HG03439 (cell line): ENCODE results near the gene SARS2.
"Not testable (repeated sequence)": the region's sequence is repeated elsewhere in the genome, so short reads cannot be mapped to it uniquely, and the experiment has no call there.

ENCODE experiments used
- ATAC-seq: cut with Tn5 transposase; IDR thresholded peaks from one replicate; pipeline ENCODE4 v1.9.1; 2021; ENCODE audit warnings: mild to moderate bottlenecking, moderate library complexity; ENCODE audit not compliant: unreplicated experiment

The SARS2 gene

DNA sequence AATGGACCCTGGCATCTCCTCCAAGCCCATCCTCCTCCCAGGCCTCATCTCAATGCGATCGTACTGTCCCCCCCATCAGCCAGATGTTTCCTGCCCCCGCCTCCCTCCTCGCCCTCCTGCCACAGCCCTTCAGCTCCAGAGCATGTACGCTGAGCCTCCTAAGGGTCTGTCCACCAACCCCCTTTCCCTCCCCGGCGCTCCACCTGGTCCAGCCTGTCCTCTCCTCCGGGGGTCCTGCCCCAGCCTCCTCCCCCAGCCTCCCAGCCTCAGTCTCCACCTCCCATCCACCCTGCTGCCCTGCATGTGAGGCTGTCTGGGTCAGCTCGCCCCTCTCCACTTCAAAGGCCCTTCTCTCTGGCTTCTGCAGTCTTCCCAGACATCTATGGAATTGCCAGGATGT lies 35.6 kb downstream of the SARS2 start:
- no peak for ATAC-seq

GRCh38 chr19:38893341-38893771 lies 37.2 kb downstream of the SARS2 start:
- no peak for ATAC-seq

DNA sequence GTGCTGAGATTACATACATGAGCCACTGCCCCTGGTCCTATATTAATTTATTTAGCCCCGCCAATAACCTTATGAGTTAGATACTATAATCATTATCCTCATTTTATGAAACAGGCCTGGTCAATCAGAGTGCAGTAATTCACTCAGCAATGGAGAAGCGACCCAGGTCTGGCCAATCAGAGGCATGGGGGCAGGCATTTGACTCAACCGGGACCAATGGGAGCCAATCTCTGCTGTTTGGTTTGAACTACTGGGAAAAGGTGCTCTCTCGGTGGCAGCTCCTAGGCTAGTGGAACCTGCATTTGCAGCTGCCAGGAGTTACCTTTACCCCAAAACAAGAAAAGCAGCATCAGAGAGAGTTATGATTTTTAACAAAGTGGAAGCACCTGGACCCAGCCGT lies 37.7 kb downstream of the SARS2 start:
- no peak for ATAC-seq

- no peak for ATAC-seq
Measured at GRCh38 chr19:38891771-38892170, 38.8 kb downstream of the SARS2 start.

GRCh38 chr19:38890686-38891085 lies 39.9 kb downstream of the SARS2 start:
- no peak for ATAC-seq

- no peak for ATAC-seq
Measured at GRCh38 chr19:38889803-38890202, 40.8 kb downstream of the SARS2 start.

DNA sequence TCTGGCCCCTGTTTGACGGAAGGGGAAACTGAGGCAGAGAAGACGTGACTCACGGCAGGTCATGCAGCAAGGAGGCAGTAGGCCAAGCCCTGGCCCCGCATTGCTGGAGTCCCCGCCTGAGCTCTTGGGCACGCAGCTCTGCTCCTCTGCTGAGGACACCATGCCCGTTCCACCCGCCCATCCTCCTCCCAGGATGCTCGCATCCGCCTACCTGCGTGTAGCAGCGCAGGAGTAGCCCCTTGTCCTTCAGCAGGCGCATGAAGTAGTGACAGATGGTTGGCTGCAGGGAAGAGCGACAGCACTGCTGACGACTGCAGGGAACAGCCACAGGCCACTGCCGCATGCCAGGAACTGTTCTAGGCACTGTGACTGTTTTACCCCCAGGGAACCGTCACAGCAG lies 41.7 kb downstream of the SARS2 start:
- no peak for ATAC-seq

- ATAC-seq = not testable (repeated sequence)
Measured at GRCh38 chr19:38884691-38885090, 45.9 kb downstream of the SARS2 start.

DNA sequence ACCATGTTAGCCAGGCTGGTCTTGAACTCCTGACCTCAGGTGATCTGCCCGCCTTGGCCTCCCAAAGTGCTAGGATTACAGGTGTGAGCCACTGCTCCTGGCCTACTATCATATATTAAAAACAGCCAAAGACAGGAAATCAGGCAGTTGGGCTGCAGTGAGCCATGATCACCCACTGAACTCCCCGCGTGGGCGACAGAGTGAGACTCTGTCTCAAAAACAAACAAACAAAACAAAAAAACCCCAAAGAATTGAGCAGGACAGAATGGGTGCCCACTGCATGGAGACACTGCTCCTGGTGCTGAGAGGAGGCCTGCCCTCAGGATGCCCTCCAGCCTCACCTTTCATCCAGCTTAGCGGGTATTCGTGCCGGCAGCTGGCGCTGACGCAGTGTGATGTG lies 47.3 kb downstream of the SARS2 start:
- ATAC-seq = no peak

DNA sequence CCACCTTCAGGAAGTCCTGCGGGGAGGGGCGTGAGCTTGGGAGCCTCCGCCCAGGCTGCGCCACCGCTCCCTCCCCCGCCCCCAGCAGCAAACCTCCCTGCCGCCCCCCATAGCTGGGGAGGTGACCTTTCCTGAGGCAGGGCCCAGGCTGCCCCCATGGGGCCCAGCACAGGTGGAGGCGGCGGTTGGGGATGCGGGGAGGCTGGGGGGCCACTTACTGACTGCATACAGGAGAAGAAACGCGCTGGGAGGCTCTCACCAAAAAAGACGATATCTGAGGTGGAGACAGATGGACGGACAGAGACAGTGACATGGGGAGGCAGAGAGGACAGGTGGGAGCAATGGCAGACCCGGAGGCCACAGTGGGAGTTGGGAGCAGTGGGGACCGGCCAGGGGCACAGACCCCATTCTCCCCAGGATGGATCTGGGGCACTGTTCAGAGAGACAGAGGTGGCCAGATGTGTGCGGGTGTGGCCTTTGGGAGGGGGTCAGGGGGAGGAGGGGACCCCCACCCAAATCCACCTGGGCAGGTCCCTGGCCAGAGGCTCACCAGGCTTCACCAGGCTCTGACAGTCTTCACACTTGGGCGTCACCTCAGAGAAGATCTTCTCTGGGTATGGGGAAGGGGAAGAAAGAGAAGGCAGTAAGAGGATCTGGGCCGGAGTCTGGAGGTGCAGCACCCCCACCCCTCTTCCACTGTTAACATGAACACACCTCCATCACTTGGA lies 49.5 kb downstream of the SARS2 start:
- ATAC-seq = no peak

DNA sequence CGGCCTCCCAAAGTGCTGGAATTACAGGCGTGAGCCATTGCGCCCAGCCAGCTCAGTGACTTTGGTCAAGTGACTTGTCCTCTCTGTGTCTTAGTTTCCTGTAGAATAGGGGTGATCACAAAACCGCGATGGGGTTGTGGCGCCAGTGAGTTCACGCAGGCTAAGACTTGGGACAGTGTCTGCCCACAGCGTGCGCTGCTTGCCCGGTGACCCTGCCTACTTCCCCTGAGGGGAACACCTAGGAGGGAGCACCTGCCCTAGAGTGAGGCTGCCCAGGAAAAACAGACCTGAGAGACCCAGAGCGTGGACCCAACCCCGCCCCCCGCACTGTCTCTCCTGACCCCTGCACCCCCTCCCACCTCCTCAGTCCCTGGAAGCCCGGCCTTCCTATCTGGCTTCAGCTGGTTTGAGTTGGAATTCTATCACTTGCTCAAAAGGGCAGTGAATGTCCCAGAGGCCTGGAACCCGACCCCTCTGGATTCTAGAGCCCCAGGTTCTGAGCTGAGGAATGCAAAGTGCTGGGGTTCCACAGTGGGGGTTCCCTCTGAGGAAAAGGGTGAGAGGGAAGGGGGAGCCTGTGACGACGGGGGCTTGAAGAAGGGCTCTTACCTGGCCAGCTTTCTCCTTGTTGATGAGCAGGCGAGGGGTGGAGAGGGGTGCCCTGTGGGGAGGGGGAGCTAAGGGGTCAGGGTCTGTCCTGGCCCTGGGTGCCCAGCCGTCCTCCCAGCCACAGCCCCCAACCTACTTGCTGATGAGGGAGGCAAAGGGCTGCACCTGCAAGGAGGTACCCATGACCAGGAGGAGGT lies 50.3 kb downstream of the SARS2 start:
- ATAC-seq = no peak

DNA sequence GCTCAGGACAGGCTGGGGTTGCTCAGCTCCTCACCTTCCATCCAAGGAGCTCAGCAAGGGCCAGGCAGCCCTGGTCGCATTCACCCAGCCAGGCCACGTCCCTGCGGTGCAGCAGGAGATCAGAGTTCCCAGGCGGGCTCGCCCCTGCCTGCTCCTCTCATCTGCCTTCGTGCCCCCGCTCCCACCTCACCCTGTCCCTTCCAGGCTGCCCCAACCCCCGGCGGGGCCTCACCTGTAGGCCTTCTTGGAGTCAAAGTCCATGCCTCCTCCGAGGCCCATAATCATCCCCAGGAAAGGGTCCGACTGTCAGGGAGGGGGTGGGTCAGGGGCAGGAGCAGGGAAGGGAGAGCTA lies 51.2 kb downstream of the SARS2 start:
- no peak for ATAC-seq

DNA sequence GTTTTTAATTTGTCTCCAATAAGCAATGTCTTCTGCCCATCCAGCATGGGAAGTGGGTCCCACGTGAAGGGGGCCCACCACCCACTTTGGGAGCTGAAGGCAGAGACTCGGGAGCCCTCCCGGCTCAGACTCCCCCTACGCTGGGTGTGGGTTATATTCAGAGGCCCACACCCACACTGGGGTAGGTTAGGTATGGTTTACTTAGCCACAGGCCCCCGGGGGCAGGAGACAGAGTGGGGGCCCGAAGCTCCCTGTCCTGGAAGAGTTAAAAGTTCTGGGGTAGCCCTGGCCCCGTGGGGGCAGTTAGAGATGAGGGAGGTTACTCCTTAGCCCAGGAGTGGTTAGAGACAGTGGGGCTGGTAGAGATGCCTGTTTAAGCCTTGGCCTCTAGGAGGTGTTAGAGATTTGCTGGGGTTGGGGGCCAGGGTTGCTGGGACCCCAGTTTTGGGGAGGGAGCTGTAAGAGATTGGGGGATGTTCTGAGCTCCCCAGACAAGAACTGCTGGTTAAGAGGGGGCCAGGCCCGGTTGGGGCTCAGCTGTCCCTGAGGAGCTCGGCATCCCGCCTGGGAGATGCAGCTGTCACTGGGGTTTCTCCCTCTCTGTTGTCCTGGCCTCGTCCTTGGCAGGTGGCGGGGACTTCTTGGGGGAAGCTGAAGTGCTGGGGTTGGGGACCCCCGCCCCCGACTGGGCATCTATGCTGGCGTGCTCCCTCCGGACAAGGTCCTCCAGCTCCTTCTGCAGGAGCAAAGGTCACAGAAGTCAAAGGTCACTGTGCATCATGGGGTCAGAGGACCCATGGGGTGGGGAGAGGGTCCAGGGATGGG lies 51.8 kb downstream of the SARS2 start:
- no peak for ATAC-seq

GRCh38 chr19:38877781-38878574 lies 52.6 kb downstream of the SARS2 start, which contains the start of gene RINL:
RINL (minus strand) TSS chr19:38878275; CDS start chr19:38876742, 1,533 bp downstream.
- peak; percentile 45 for ATAC-seq

DNA sequence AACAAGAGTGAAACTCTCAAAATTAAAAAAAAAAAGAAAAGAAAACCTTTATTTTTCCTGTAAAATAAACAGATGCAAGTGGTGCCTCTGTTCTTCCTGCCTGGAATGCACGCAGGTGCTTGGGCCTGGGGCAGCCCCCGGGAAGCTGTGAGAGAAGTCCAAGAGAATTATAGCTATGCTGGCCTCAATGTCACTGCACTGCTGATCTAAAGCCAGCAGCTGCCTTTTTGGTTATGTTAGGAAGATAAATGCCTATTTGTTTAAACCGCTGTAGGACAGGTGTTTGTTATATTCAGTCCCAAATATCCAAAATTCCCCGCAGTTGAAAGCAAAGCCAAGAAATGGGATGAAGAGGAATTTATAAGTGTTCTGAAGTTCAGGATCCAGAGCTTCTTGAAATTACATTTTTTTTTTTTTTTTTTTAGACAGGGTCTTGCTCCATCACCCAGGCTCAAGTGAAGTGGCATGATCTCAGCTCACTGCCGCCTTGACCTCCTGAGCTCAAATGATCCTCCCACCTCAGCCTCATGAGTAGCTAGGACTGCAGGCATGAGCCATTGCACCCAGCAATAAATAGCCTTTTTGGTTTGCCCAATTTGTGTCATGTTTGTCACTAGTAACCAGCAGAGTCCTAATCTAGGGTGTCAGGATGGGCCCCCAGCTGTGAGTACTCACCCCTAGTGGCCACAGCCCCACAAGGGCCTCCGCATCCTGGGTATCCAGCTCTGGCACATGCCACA lies 54.7 kb downstream of the SARS2 start:
- ATAC-seq = no peak

- not testable (repeated sequence) for ATAC-seq
Measured at GRCh38 chr19:38873400-38873799, 57.2 kb downstream of the SARS2 start.

- no peak for ATAC-seq
Measured at GRCh38 chr19:38870612-38871011, 60.0 kb downstream of the SARS2 start.

DNA sequence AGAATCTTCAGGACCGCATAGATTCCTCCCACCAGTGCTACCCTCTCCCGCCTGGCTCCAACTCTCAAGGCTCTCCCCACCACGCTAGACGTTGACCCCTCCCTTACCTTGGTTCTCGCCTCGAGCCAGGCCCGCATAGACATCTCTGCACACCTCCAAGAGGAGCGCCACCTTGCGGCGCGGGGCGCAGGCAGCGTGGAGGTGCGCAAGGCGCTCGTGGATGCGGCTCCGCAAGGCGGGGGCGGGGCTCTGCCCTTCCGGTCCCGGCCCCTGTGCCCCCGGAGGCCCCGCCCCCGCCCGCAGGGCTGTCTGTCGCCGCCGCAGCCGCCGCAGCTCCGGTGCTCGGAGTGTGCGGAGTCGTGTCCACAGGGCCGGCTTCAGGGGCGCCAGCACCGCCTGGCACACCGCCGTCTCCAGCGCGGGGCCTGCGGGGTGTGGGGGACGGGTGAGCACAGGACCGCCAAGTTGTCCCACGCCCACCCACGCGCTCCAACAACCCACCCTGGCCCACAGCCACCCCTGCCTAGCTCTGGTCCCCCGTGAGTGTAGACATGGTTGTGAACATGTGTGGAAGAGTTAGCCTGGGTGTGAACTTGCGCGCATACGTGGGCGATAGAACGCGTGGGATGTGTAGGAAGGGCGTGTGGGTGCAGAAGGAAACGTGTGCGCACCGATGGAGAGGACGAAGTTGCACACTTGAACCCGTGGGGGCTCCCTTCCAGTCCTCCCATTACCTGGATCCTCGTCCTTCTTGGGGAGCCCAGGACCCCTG lies 60.5 kb downstream of the SARS2 start:
- peak; percentile 72 for ATAC-seq

DNA sequence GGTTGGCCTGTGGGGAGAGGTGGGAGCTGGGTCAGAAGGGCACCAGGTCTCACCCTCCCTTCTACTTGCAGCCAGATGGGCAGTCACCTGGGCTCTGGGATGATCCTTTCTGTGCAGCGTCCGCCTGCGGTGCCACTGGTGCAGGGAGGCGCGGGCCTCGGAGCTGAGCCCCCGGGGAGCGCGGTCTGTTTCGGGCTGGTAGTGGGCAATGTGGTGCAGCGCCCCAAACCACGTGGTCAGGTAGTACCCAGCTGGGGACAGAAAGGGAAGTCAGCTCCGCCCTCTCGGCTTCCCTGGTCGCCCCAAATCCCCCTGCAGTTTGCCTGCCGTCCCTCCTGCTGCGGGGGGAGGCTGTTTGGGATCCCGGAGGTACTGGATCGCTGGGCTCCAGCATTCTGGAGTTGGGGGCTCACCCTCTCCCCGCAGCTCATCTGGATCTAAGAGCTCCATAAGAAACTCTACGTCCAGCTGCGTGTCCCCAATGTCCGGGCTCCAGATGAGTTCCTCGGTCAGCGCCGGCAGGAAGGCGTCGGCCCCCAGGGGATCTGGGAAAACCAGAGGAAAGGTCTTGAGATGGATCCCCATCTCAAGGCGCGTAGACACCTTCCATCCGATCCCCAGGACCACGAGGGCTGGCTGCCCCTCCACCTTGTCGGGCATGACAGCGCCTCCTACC lies 61.3 kb downstream of the SARS2 start:
- ATAC-seq = peak; percentile 4
